ENCODE results near the gene PCDHA9.
"Not testable (repeated sequence)": the region's sequence is repeated elsewhere in the genome, so short reads cannot be mapped to it uniquely, and the experiment has no call there.

PCDHA9 gene, protein sequence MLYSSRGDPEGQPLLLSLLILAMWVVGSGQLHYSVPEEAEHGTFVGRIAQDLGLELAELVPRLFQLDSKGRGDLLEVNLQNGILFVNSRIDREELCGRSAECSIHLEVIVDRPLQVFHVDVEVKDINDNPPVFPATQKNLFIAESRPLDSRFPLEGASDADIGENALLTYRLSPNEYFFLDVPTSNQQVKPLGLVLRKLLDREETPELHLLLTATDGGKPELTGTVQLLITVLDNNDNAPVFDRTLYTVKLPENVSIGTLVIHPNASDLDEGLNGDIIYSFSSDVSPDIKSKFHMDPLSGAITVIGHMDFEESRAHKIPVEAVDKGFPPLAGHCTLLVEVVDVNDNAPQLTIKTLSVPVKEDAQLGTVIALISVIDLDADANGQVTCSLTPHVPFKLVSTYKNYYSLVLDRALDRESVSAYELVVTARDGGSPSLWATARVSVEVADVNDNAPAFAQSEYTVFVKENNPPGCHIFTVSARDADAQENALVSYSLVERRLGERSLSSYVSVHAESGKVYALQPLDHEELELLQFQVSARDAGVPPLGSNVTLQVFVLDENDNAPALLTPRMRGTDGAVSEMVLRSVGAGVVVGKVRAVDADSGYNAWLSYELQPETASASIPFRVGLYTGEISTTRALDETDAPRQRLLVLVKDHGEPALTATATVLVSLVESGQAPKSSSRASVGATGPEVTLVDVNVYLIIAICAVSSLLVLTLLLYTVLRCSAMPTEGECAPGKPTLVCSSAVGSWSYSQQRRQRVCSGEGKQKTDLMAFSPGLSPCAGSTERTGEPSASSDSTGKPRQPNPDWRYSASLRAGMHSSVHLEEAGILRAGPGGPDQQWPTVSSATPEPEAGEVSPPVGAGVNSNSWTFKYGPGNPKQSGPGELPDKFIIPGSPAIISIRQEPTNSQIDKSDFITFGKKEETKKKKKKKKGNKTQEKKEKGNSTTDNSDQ

GRCh38 chr5:140848139-140849102, at the start of gene PCDHA9:
Gene PCDHA9, plus strand, starts transcription at chr5:140848382. Its CDS starts 114 bp downstream, at chr5:140848496.
- H3K4me3 Mint-ChIP-seq; H3K4me1 Mint-ChIP-seq; H3K27ac Mint-ChIP-seq; H3K27me3 Mint-ChIP-seq (ENCODE audit: low read depth): not testable (repeated sequence)
- Mint-ChIP-seq H3K9me3 (peaks cover 54% of the 10 kb centered on the region), H3K36me3 (ENCODE audit: low read depth) (peaks cover 78% of the 10 kb centered on the region)

- Mint-ChIP-seq H3K27ac (no peak within 1 kb of the TSS), H3K36me3 (ENCODE audit: low read depth) (peaks cover 64% of the 10 kb centered on the region), H3K4me3 (no peak within 1 kb of the TSS), H3K4me1 (no peaks in the 10 kb centered on the region), H3K27me3 (ENCODE audit: low read depth) (no peaks in the 10 kb centered on the region), H3K9me3 (peaks cover 33% of the 10 kb centered on the region)
- TF ChIP-seq, protein P1, sequence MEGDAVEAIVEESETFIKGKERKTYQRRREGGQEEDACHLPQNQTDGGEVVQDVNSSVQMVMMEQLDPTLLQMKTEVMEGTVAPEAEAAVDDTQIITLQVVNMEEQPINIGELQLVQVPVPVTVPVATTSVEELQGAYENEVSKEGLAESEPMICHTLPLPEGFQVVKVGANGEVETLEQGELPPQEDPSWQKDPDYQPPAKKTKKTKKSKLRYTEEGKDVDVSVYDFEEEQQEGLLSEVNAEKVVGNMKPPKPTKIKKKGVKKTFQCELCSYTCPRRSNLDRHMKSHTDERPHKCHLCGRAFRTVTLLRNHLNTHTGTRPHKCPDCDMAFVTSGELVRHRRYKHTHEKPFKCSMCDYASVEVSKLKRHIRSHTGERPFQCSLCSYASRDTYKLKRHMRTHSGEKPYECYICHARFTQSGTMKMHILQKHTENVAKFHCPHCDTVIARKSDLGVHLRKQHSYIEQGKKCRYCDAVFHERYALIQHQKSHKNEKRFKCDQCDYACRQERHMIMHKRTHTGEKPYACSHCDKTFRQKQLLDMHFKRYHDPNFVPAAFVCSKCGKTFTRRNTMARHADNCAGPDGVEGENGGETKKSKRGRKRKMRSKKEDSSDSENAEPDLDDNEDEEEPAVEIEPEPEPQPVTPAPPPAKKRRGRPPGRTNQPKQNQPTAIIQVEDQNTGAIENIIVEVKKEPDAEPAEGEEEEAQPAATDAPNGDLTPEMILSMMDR (IDR thresholded peaks at IDR 0.05; ENCODE audit: unreplicated experiment in 3 of 3) = no peak
Measured at GRCh38 chr5:140800816-140801493, 47.2 kb upstream of the PCDHA9 start, which contains the start of gene PCDHA3. Gene PCDHA3, plus strand, starts transcription at chr5:140801057.

DNA sequence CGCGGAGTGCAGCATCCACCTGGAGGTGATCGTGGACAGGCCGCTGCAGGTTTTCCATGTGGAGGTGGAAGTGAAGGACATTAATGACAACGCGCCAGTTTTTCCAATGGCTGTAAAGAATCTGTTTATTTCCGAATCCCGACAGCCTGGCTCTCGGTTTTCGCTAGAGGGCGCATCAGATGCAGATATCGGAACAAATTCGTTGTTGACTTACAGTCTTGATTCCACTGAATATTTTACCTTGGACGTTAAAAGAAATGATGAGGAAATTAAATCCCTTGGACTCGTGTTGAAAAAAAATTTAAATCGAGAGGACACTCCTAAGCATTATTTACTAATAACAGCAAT, 46.7 kb upstream of the PCDHA9 start:
- peaks cover 65% of the 10 kb centered on the region for H3K36me3 Mint-ChIP-seq (ENCODE audit: low read depth)
- H3K27ac Mint-ChIP-seq = no peak overlapping the region
- no peak overlapping the region for H3K4me3 Mint-ChIP-seq
- H3K9me3 Mint-ChIP-seq = peaks cover 32% of the 10 kb centered on the region
- H3K4me1 Mint-ChIP-seq = no peaks in the 10 kb centered on the region
- TF ChIP-seq, protein P1 (IDR thresholded peaks at IDR 0.05; ENCODE audit: unreplicated experiment in 3 of 3) = no peak
- no peaks in the 10 kb centered on the region for H3K27me3 Mint-ChIP-seq (ENCODE audit: low read depth)

GRCh38 chr5:140802381-140802780, 45.8 kb upstream of the PCDHA9 start:
- not testable (repeated sequence) for H3K27ac Mint-ChIP-seq; H3K27me3 Mint-ChIP-seq (ENCODE audit: low read depth); H3K4me3 Mint-ChIP-seq; H3K4me1 Mint-ChIP-seq
- Mint-ChIP-seq H3K9me3 (peaks cover 34% of the 10 kb centered on the region), H3K36me3 (ENCODE audit: low read depth) (peaks cover 68% of the 10 kb centered on the region)

GRCh38 chr5:140802781-140803271, 45.4 kb upstream of the PCDHA9 start:
- Mint-ChIP-seq H3K27ac (no peak overlapping the region), H3K9me3 (peaks cover 37% of the 10 kb centered on the region), H3K4me3 (no peak overlapping the region), H3K36me3 (ENCODE audit: low read depth) (peaks cover 71% of the 10 kb centered on the region), H3K27me3 (ENCODE audit: low read depth) (no peaks in the 10 kb centered on the region), H3K4me1 (peaks cover 9% of the 10 kb centered on the region)
- TF ChIP-seq, protein P1 (IDR thresholded peaks at IDR 0.05; ENCODE audit: unreplicated experiment in 3 of 3) = no peak

Data from nephron (organoid).